Measurements from ENCODE around the gene OVCH1.

OVCH1 gene

DNA sequence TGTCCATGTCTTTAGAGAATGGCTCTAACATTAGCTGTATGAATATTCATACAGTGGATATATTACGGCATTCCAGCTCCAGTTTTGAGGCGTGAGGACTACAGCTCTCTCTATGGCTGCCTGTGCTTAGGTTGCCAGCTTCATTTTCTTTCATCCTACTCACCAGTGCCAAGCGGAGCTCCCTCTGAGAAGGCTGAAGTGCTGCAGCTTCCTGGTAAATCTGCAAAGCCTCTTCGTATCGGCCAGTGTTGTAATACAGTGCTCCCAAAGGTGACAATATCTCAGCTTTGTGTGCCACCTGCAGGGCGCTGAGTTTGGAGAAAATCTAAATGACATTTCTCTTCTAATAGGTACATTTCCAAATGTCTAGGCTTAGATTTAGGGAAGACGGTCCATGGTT, 19.8 kb upstream of the OVCH1 start:
- TF ChIP-seq, protein P1, sequence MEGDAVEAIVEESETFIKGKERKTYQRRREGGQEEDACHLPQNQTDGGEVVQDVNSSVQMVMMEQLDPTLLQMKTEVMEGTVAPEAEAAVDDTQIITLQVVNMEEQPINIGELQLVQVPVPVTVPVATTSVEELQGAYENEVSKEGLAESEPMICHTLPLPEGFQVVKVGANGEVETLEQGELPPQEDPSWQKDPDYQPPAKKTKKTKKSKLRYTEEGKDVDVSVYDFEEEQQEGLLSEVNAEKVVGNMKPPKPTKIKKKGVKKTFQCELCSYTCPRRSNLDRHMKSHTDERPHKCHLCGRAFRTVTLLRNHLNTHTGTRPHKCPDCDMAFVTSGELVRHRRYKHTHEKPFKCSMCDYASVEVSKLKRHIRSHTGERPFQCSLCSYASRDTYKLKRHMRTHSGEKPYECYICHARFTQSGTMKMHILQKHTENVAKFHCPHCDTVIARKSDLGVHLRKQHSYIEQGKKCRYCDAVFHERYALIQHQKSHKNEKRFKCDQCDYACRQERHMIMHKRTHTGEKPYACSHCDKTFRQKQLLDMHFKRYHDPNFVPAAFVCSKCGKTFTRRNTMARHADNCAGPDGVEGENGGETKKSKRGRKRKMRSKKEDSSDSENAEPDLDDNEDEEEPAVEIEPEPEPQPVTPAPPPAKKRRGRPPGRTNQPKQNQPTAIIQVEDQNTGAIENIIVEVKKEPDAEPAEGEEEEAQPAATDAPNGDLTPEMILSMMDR (IDR thresholded peaks at IDR 0.05) = no peak
- Histone ChIP-seq H3K27ac (no peak overlapping the region), H3K4me1 (peaks cover 0 to 28% (median 0%) of the 10 kb centered on the region in 4 donors), H3K4me3 (no peak overlapping the region), H3K27me3 (no peaks in the 10 kb centered on the region), H3K36me3 (peaks cover 32 to 52% (median 37%) of the 10 kb centered on the region in 3 donors), H3K9me3 (no peaks in the 10 kb centered on the region)
- intact Hi-C loops (cut with DNase I; ENCODE audit: low total_unique reads) = no loop called here
- no peak for DNase-seq

DNA sequence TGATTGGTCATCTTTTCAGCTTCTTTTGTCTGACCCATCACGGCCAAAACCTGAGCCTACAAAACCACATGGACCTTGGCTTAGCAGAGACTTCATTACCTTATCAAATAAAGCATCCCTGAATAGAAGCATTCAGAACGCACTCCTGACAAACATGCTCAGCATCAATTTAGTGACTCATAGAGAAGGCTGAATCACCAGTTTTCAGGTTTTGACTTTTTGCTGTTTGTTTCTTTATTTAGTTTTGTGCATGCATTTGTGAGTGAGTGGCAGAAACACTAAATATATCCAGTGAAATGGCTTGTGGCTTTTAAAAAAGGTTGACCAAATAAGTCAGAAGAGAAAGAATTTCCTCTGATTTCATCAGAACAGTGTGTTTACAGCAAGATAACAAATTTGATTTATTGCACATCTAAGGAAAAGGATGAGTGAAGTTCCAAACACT, 19.0 kb upstream of the OVCH1 start:
- intact Hi-C loops (cut with DNase I; ENCODE audit: low total_unique reads) = no loop called here
- no peaks in the 10 kb centered on the region for H3K9me3 ChIP-seq
- DNase-seq = no peak
- no peak overlapping the region for H3K27ac ChIP-seq
- no peaks in the 10 kb centered on the region for H3K27me3 ChIP-seq
- TF ChIP-seq, protein P1 (IDR thresholded peaks at IDR 0.05) = no peak
- H3K36me3 ChIP-seq = peaks cover 39 to 60% (median 45%) of the 10 kb centered on the region in 3 donors
- peaks cover 0 to 20% (median 0%) of the 10 kb centered on the region in 4 donors for H3K4me1 ChIP-seq
- no peak overlapping the region for H3K4me3 ChIP-seq

DNA sequence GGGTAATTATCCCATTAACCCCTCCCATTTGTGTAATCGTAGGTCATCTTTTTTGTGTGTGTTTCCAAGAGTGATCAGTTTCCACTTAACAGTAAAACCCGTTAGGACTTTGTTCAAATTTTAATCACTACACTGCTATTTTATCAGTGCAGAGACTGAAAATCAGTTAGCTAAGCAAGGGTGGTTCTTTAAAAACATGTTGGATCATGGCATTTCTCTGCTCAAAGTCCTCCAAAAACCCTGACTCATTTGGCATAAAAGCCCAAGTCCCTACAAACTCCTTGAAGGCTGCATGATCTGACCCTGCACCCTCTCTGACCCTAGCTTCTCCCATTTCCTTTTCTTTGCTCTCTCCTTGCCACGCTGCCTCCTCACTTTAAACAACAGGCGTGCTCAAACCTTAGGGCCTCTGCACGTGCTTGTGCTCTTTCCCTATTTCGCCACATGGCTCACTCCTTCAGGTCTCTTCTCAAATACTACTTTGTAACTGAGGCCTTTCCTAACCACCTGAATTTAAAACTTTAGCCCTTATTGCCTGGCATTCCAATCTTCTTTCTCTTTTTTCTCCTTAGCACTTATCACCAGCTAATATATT, 13.2 kb upstream of the OVCH1 start:
- no peak for DNase-seq
- Histone ChIP-seq H3K4me1 (no peaks in the 10 kb centered on the region), H3K27me3 (no peaks in the 10 kb centered on the region), H3K9me3 (no peaks in the 10 kb centered on the region), H3K36me3 (peaks cover 42 to 68% (median 67%) of the 10 kb centered on the region in 3 donors), H3K4me3 (no peak overlapping the region), H3K27ac (no peak overlapping the region)
- intact Hi-C loops (cut with DNase I; ENCODE audit: low total_unique reads) = no loop called here
- TF ChIP-seq, protein P1 (IDR thresholded peaks at IDR 0.05) = no peak

DNA sequence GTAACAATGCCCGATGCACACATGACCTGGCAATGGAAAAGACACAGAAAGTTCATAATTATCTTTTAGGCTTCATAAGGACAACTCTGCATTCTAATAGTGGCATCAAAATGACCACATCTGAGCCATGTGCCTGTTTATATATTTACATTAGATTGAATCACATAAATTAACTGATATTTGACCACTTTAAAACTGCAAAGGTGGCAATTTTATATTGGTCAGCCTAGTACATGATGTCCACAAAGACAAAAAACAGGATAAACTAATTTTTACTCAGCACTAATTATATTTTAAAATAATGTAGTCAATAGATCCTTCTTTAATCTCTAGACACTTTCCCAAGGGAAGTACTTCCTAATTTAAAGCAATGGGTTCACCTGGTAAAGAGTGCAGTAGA, 12.0 kb upstream of the OVCH1 start:
- Histone ChIP-seq H3K4me3 (no peak overlapping the region), H3K36me3 (peaks cover 40 to 72% (median 67%) of the 10 kb centered on the region in 3 donors), H3K27ac (no peak overlapping the region), H3K4me1 (no peaks in the 10 kb centered on the region), H3K9me3 (no peaks in the 10 kb centered on the region), H3K27me3 (no peaks in the 10 kb centered on the region)
- intact Hi-C loops (cut with DNase I; ENCODE audit: low total_unique reads) = no loop called here
- DNase-seq = no peak
- TF ChIP-seq, protein P1 (IDR thresholded peaks at IDR 0.05) = no peak

DNA sequence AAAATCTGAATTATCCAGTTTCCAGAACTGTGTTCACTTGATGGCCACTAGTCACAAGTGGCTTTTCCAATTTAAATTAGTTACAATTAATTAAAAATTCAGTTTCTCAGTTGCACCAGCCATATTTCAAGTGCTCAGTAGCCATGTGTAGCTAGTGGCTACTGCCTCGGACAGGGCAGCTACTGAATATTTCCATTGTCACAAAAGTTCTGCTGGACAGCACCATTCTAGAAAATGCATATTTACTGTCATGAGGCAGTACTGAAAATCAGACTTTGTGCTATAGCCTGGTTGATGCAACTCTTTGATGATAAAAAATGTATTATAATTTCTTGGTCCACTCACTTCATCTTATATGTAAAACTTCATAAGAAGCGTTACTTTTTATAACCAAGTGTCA, 11.5 kb upstream of the OVCH1 start:
- no peaks in the 10 kb centered on the region for H3K9me3 ChIP-seq
- TF ChIP-seq, protein P1 (IDR thresholded peaks at IDR 0.05) = no peak
- no peaks in the 10 kb centered on the region for H3K4me1 ChIP-seq
- H3K27ac ChIP-seq = no peak overlapping the region
- DNase-seq = no peak
- intact Hi-C loops (cut with DNase I; ENCODE audit: low total_unique reads) = no loop called here
- no peaks in the 10 kb centered on the region for H3K27me3 ChIP-seq
- H3K4me3 ChIP-seq = no peak overlapping the region
- H3K36me3 ChIP-seq = peaks cover 35 to 72% (median 64%) of the 10 kb centered on the region in 3 donors
